Measurements from ENCODE around the gene PPP1R1C.

DNA sequence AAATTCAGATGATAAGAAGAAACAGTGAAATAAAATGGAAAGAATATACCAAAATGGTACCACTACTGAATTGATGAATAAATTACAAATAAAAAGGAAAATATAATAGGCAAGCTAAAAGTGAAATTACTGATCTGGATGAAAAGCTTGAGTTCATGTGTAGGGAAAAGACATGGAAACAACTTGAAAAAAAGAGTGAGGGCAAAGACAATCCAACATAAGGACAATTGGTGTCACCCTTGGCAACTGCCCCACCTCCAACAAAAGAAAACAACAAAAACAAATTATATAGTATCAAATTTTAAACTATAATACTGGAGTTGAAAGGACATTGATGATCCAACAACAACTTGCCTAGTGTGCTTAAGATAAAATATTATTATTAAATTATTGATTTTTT lies 37.6 kb downstream of the PPP1R1C start:
- no peak for TF ChIP-seq CTCF (IDR thresholded peaks at IDR 0.05; ENCODE audit: insufficient read depth, low read depth, low read length)
- TF ChIP-seq EZH2 (IDR thresholded peaks at IDR 0.05; ENCODE audit: insufficient read depth, low read length): no peak
